Endometrial microvascular endothelial cells (primary cell): Measurements from ENCODE around the gene HES4. TPM values are rescaled to one million over a fixed set of nuclear protein-coding genes. Genes with fewer than 3 reads are reported as not detected.

Source experiments
- in situ Hi-C: cut with HindIII; loops from 2 replicates; pipeline ENCODE4 v1.10.0; 2017; ENCODE audit warnings: low sequenced_read_pairs, low pct_unique_long_range_greater_than_20kb; ENCODE audit errors: inconsistent ontology term
- total RNA-seq: library from RNA; depleted of rRNA; stranded (reverse); fragments of >200 nt; gene quantifications from one replicate; pipeline ENCODE4 v1.2.3, GENCODE V29; 2015; ENCODE audit errors: inconsistent ontology term

HES4 gene
- total RNA-seq, 1 donor from 2014 or later: 1.1 TPM

DNA sequence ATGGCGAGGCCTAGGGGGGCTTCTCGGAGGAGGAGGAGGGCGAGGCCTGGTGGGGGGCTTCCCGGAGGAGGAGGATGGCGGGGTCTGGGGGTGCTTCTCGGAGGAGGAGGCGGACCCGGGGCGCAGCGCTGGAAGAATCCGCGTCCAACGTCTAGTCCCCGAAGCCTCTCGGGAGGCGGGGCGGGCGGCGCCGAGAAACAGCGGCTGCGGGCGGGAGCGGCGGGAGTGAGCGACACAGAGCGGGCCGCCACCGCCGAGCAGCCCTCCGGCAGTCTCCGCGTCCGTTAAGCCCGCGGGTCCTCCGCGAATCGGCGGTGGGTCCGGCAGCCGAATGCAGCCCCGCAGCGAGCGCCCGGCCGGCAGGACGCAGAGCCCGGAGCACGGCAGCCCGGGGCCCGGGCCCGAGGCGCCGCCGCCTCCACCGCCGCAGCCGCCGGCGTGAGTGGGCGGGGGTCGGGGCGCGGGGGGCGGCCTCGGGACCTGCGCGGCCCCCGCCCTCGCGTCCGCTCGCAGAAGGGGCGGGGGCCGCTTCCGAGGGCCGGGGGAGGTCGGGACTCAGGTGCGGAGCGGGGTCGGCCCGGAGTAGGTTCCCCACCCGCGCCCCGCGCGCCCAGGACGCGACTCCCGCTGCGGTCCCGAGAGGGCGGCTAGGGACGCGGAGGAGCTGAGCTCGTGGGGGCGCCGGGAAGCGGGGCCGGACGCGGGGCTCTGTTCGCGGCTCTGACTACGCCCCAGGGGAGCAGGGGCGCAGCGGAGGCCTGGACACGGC lies 39.4 kb downstream of the HES4 start, which contains the start of gene KLHL17:
TSS of gene KLHL17 (plus strand) at position 222 of the 769 bp plus-strand sequence. CDS start at position 332, 110 bp downstream.
- in situ Hi-C loops: no loop called here

DNA sequence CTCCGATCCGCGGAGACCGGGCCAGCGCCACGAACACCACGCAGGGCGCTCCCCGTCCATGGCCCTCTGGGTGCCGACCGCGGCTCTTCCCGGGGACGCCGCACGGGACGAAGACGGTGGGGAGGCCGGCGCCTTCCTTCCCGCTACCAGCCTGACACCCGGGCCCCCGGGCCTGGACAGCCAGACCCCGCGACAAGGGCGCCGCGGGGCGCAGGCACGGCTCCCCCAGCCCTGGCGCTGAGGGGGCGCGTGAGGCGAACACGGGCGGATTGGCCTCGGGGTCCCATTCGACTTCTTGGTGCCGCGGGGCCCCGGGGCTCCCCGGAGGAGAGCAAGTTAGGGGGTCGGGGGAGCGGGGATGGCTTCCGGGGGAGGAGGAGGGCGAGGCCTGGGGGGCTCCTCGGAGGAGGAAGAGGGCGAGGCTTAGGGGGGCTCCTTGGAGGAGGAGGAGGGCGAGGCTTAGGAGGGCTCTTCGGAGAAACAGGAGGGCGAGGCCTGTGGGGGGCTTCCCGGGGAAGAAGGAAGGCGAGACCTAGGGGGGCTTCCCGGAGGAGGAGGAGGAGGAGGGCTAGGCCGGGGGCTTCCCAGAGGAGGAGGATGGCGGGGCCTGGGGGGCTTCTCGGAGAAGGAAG lies 40.0 kb downstream of the HES4 start:
- in situ Hi-C loops: no loop called here

DNA sequence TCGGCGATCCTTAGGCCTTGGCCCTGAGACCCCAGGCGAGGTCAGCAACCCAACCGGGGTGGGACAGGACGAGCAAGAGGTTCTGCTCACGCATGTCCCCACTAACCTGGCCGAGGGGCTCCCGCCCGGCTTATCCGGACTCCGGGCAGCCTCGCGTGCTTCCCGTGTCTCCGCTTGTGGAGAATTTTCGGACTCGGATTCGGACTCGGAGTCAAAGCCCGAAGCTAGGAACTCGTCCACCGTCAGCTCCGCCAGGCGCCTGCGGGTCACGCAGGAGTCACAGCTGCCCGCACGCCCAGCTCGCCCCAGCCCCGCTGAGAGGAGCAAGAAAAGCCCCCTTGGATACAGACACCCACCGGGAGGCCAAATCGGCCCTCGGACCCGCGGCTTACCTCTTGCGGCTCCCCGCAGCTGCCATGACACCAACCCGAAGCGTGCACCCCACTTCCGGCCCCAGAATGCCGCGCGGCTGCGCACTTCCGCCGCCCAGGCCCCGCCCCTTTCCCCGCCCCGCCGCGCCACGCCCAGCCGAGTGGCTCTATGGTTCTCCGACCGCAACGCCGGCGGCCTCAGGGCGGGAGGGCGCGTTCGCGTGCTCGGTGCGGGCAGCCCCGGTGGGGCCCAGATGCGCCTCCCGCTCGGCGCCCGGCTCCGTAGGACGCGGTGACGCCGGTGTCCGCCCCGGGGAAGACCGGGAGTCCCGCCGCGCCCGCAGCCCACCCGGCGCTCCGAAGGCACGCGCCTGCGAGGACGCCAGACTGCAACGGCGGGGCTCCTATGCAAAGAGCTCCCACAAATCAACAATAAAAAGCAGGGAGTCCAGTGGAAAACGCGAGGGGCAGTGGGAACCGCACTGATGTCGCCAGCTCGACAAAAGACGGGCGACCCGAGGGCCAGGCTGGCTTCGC lies 40.8 kb downstream of the HES4 start, which contains the start of gene NOC2L:
TSS of gene NOC2L (minus strand) at position 434 of the 908 bp plus-strand sequence. CDS start at position 418, 16 bp downstream.
- in situ Hi-C loops: no loop called here

DNA sequence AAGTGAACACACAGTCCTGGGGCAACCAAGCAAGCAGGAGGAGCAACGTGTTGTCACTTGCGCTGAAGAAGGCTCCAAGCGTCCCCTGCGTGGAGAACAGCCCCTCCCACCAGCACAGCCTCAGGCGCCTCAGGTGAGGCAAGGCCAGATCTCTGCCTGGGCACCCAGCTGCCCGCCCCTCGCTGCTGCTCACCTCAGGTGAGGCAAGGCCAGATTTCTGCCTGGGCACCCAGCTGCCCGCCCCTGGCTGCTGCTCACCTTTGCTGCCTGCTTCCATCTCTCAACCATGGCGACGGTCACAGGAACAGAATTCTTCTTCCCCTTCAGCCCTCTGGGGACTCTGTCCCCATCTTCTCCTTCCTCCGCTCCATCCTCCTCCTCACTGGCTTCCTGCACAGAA lies 43.3 kb downstream of the HES4 start:
- in situ Hi-C loops: no loop called here

DNA sequence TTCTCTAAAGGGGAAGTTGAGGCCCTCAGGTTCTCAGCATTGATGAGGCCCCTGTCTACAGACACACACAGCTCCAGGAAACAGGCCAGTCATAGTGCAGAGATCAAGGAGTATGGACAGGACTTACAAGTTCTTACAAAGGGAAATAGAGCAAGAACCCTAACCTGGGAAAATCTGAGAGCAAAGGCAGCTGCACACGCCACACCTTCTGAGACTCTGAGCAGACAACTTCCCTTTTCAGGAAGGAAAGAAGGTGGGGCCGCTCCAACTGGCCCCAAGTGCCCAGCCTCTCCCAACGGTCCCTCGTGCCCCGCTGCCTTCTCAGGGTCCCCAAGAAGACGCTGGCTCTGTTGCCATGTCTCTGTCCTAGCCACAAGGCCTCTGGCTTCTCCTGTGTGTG lies 44.4 kb downstream of the HES4 start:
- in situ Hi-C loops: no loop called here

DNA sequence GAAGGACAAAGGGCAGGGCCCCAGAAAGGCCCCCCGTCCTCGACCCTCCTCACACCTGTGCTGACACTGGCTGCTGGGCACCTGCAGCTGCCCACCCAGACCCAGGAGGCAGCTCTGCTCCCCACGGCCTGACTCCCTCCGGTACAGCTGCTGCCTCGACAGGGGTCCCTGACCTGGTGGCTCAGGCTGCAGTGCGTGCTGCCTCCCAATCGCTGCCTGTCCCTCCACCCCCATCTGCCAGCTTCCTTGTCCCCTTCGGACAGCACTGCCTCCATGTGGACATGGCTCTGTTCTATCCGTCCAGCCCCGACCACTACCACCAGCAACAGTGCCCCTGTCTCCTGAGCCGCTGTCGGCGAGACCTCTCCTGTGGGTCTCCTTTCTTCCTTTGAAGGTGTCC lies 45.0 kb downstream of the HES4 start:
- in situ Hi-C loops: no loop called here

DNA sequence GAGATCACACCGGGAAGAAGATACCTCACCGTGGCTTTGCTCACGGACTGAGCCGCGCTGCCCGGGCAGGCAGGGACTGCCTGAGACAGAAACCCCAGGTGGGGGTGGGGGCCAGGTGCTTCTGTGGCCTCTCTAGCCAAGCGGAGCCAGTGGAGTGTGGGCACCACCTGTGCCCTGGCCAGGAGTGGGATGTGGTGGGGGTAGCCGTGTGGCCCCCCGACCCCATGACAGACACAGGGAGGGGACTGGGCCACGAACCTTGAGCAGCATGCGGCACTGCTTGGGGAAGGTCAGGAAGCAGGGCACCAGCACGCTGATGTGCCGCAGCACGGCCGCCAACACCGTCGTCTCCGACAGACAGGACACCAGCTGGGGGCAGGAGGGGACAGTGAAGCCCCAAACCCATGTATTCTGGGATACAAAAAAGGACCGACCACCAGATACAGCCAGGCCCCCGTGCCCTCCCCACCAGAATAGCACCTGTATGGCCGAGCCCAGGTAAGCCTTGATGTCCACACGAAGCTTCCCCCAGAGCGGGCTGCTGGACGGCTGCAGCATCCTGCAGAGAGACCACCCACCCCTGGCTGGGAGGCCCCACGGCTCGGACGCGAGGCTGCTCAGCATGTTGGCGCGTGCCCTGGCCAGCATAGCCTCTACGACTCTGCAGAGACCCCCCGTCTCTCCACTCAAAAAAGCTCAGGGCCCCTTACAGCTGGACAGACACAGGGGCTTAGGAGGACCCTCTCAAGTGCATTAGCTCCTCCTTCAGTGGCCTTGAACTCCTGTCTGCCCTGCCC lies 46.2 kb downstream of the HES4 start:
- in situ Hi-C loops: no loop called here

DNA sequence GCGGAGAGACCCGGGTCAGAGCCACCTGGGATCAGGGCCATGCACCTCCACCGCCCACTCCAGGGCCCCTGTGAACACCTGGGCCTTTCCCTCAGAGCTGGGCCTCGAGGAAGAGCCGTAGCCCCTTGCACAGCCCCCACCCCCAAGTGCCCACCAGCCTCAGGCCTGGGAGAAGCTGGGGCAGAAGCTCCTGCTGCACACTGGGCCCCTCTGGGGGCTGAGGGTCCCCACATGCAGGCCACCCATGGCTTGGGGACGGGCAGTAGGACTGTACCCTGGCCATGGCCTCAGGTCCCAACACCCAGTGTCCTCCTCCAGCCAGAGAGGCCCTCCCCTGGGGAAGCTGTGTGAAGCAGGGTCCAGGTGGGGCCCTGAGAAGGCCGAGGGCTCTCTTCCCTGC lies 47.3 kb downstream of the HES4 start:
- in situ Hi-C loops: no loop called here

DNA sequence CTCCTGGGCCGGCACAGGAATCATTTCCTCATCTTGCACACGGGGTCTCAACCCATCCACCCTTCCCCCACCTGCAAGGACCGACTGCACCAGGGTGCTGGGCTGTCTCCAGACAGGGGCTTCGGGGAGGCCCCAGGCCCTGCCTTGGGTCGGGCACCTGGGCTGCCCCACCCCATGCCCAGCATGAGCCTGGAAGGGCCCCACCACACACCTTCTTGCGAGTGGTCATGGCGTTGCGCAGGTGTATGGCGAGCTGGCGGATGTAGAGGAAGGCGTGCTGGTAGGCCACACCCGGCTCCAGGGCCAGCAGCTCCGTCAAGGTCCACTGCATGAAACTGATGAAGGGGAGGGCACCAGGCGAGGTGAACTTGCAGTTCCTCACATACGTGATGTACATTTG lies 47.7 kb downstream of the HES4 start:
- in situ Hi-C loops: no loop called here

DNA sequence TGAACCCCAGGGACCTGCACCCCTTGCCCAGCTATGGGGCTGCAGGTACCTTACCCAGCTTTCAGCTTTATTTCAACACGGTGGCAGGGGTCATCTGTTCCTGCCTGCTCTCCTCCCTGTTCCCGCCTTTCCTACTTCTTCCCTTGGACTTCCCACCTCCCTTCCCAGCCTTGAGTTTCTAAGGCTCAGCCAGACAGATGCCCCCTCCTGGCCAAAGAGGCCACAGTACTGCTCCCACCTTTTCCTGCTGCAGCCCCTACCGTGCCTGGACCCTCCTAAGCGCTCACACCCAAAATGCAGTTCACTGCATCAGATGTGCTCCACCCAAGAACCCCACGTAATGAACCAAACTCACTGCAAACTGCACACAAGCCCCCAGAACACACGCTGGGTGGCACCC lies 48.5 kb downstream of the HES4 start:
- in situ Hi-C loops: no loop called here

DNA sequence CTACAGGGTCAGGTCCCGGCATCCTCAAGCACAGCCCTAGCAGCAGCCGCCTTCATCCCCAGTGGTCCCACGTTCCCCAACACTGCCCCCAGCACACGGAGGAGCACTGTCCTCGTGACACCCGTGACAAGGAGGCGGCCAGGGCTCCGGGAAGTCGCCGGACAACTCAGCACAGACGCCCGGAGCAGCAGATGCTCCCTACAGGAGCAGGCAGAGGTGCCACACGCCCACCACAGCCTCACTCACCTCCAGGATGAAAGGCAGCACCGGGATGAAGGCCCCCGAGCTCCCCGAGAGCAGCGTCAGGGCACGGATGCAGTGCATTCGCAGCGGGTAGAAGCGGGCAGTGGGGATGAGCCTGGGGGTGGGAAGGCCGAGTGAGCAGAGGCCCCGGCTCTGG lies 49.0 kb downstream of the HES4 start:
- in situ Hi-C loops: no loop called here

DNA sequence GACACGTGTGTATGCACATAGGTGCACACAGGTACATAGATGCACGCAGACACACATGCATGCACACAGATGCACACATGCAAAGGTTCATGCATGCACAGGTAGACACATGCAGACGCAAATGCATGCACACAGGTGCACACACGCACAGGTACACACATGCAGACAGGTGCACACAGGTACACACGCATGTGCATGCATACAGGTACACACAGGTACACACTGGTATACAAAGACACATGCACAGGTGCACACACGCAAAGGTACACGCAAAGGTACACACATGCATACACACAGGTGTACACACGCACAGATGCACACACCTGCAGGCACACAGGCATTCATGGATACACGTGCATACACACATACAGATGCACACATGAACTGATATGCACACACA lies 49.6 kb downstream of the HES4 start:
- in situ Hi-C loops: no loop called here

Other genes with a start within 250 kb of the HES4 start
- gene SAMD11, start 76.2 kb downstream of the HES4 start, total RNA-seq: 0.19 TPM
- 98.2 TPM for gene NOC2L, start 40.8 kb downstream of the HES4 start, total RNA-seq
- 6.1 TPM for gene KLHL17, start 39.5 kb downstream of the HES4 start, total RNA-seq
- gene PLEKHN1, start 33.6 kb downstream of the HES4 start, total RNA-seq: 0.56 TPM
- gene PERM1, start 18.0 kb downstream of the HES4 start, total RNA-seq: not detected
- gene ISG15, start 13.4 kb upstream of the HES4 start, total RNA-seq: 303 TPM
- gene AGRN, start 20.0 kb upstream of the HES4 start, total RNA-seq: 77.4 TPM
- not detected for gene RNF223, start 74.2 kb upstream of the HES4 start, total RNA-seq
- gene C1orf159, start 116.0 kb upstream of the HES4 start, total RNA-seq: 22.3 TPM
- not detected for gene TTLL10, start 173.8 kb upstream of the HES4 start, total RNA-seq
- gene TNFRSF18, start 206.5 kb upstream of the HES4 start, total RNA-seq: not detected
- gene TNFRSF4, start 214.1 kb upstream of the HES4 start, total RNA-seq: not detected
- gene SDF4, start 231.9 kb upstream of the HES4 start, total RNA-seq: 186 TPM
- gene B3GALT6, start 232.1 kb upstream of the HES4 start, total RNA-seq: 23.9 TPM
- not detected for gene C1QTNF12, start 246.6 kb upstream of the HES4 start, total RNA-seq